Nephron progenitor cell (in vitro differentiated cells): Measurements from ENCODE around the gene ALG14.
A peak's percentile ranks its signal among the peaks of the same experiment; 100 is the strongest.

Experiments used
- DNase-seq: peaks from one replicate; pipeline ENCODE4 v3.0.0; 2021
- H3K27ac Mint-ChIP-seq: 2 replicates; pipeline ENCODE4 v1.8.0; 2021; ENCODE audit warnings: mild to moderate bottlenecking, moderate library complexity, mixed read lengths
- H3K27me3 Mint-ChIP-seq: 2 replicates; pipeline ENCODE4 v1.8.0; 2021; ENCODE audit warnings: mild to moderate bottlenecking, low read depth, mixed read lengths; ENCODE audit not compliant: poor library complexity
- H3K36me3 Mint-ChIP-seq: 2 replicates; pipeline ENCODE4 v1.8.0; 2021; ENCODE audit warnings: low read depth, mixed read lengths
- H3K4me1 Mint-ChIP-seq: 2 replicates; pipeline ENCODE4 v1.8.0; 2021; ENCODE audit warnings: mixed read lengths
- H3K4me3 Mint-ChIP-seq: 2 replicates; pipeline ENCODE4 v1.8.0; 2021; ENCODE audit warnings: mild to moderate bottlenecking, moderate library complexity, mixed read lengths
- H3K9me3 Mint-ChIP-seq: 2 replicates; pipeline ENCODE4 v1.8.0; 2021; ENCODE audit warnings: mild to moderate bottlenecking, moderate library complexity, mixed read lengths
- CTCF ChIP-seq: fragments of 200-600 bp; sonication (generic); IDR thresholded peaks from 2 replicates; pipeline ENCODE4 v1.5.0; 2021; ENCODE audit warnings: antibody characterized with exemption

The ALG14 gene

GRCh38 chr1:94974824-94975223 is 97.9 kb downstream of the ALG14 start:
- Mint-ChIP-seq H3K27me3 (no peaks in the 10 kb centered on the region), H3K4me3 (no peak overlapping the region), H3K9me3 (peaks cover 16% of the 10 kb centered on the region), H3K36me3 (peaks cover 8% of the 10 kb centered on the region), H3K27ac (no peak overlapping the region), H3K4me1 (peaks cover 23% of the 10 kb centered on the region)
- TF ChIP-seq CTCF = no peak
- DNase-seq = no peak

GRCh38 chr1:94974241-94974640 is 98.5 kb downstream of the ALG14 start:
- TF ChIP-seq CTCF = no peak

GRCh38 chr1:94973309-94973922 is 99.3 kb downstream of the ALG14 start:
- no peak for DNase-seq
- peaks cover 8% of the 10 kb centered on the region for H3K36me3 Mint-ChIP-seq
- H3K27me3 Mint-ChIP-seq = peaks cover 4% of the 10 kb centered on the region
- H3K27ac Mint-ChIP-seq = peak overlapping the region; percentile 39
- peaks cover 16% of the 10 kb centered on the region for H3K9me3 Mint-ChIP-seq
- no peak overlapping the region for H3K4me3 Mint-ChIP-seq
- no peak for TF ChIP-seq CTCF
- peaks cover 28% of the 10 kb centered on the region for H3K4me1 Mint-ChIP-seq

More at GRCh38 chr1:94974241-94974640, 98.5 kb downstream of the ALG14 start:
- Mint-ChIP-seq H3K27me3 (no peaks in the 10 kb centered on the region), H3K36me3 (peaks cover 8% of the 10 kb centered on the region), H3K4me1 (peaks cover 21% of the 10 kb centered on the region), H3K27ac (no peak overlapping the region), H3K9me3 (peaks cover 16% of the 10 kb centered on the region), H3K4me3 (no peak overlapping the region)
- DNase-seq = no peak

GRCh38 chr1:94971491-94971924 is 101.2 kb downstream of the ALG14 start:
- Mint-ChIP-seq H3K9me3 (peaks cover 8% of the 10 kb centered on the region), H3K27ac (no peak overlapping the region), H3K36me3 (no peaks in the 10 kb centered on the region), H3K4me1 (peaks cover 38% of the 10 kb centered on the region), H3K27me3 (peaks cover 4% of the 10 kb centered on the region), H3K4me3 (no peak overlapping the region)
- TF ChIP-seq CTCF = no peak
- no peak for DNase-seq

GRCh38 chr1:94970783-94971182 is 102.0 kb downstream of the ALG14 start:
- DNase-seq = no peak
- peaks cover 4% of the 10 kb centered on the region for H3K27me3 Mint-ChIP-seq
- no peak for TF ChIP-seq CTCF
- H3K27ac Mint-ChIP-seq = no peak overlapping the region
- no peaks in the 10 kb centered on the region for H3K36me3 Mint-ChIP-seq
- H3K4me1 Mint-ChIP-seq = peaks cover 38% of the 10 kb centered on the region
- no peak overlapping the region for H3K4me3 Mint-ChIP-seq
- H3K9me3 Mint-ChIP-seq = peaks cover 5% of the 10 kb centered on the region

GRCh38 chr1:94969137-94969536 is 103.6 kb downstream of the ALG14 start:
- DNase-seq = no peak
- Mint-ChIP-seq H3K36me3 (no peaks in the 10 kb centered on the region), H3K27ac (no peak overlapping the region), H3K9me3 (peaks cover 4% of the 10 kb centered on the region), H3K4me3 (no peak overlapping the region), H3K4me1 (peaks cover 38% of the 10 kb centered on the region), H3K27me3 (peaks cover 4% of the 10 kb centered on the region)
- TF ChIP-seq CTCF = no peak
